Smooth muscle cell (in vitro differentiated cells): ENCODE data around the gene TMEM129. TPM values are rescaled to one million over a fixed set of nuclear protein-coding genes. Genes with fewer than 3 reads are reported as not detected.

ENCODE experiments used
- DNase-seq: peaks from one replicate; lab custom pipeline; 2025; ENCODE audit not compliant: unreplicated experiment; lab: John Stamatoyannopoulos, UW
- H2AFZ ChIP-seq: fragments of 200-600 bp; sonication (generic); 2 replicates; pipeline ENCODE4 v1.6.0; 2016; ENCODE audit warnings: antibody characterized with exemption, low read depth, mild to moderate bottlenecking
- H3F3A ChIP-seq: fragments of 200-600 bp; sonication (generic); 2 replicates; pipeline ENCODE4 v1.6.0; 2017; ENCODE audit warnings: antibody characterized with exemption, low read depth
- H3K27ac ChIP-seq: fragments of 200-600 bp; sonication (generic); 2 replicates; pipeline ENCODE4 v1.5.1; 2016; ENCODE audit warnings: low read depth, mild to moderate bottlenecking
- H3K27me3 ChIP-seq: fragments of 200-600 bp; sonication (generic); 2 replicates; pipeline ENCODE4 v1.6.1; 2016; ENCODE audit warnings: low read depth, mild to moderate bottlenecking
- H3K36me3 ChIP-seq: fragments of 200-600 bp; sonication (generic); 2 replicates; pipeline ENCODE4 v1.5.1; 2016; ENCODE audit warnings: low read depth
- H3K4me1 ChIP-seq: fragments of 200-600 bp; sonication (generic); 2 replicates; pipeline ENCODE4 v1.5.1; 2016; ENCODE audit warnings: low read depth
- H3K4me2 ChIP-seq: fragments of 200-600 bp; sonication (generic); 2 replicates; pipeline ENCODE4 v1.6.0; 2016; ENCODE audit warnings: mild to moderate bottlenecking
- H3K4me3 ChIP-seq: fragments of 200-600 bp; sonication (generic); 2 replicates; pipeline ENCODE4 v1.5.1; 2016; ENCODE audit warnings: mild to moderate bottlenecking
- H3K79me2 ChIP-seq: fragments of 200-600 bp; sonication (generic); 2 replicates; pipeline ENCODE4 v1.6.0; 2016; ENCODE audit warnings: low read depth, mild to moderate bottlenecking
- H3K9ac ChIP-seq: fragments of 200-600 bp; sonication (generic); 2 replicates; pipeline ENCODE4 v1.6.0; 2016; ENCODE audit warnings: low read depth
- H3K9me3 ChIP-seq: fragments of 200-600 bp; sonication (generic); replicated peaks from 2 replicates; pipeline ENCODE4 v1.5.1; 2016; ENCODE audit warnings: low read depth
- H4K20me1 ChIP-seq: fragments of 200-600 bp; sonication (generic); 2 replicates; pipeline ENCODE4 v1.6.0; 2016; ENCODE audit warnings: low read depth
- WGBS: methylation state at CpG from one replicate; pipeline ENCODE4 v1.1.7; 2016; ENCODE audit warnings: low lambda C conversion rate; 5-methylcytosine and 5-hydroxymethylcytosine counted together
- polyA plus RNA-seq: library from polyadenylated mRNA; unstranded; fragments of >200 nt; fragmentation: Nextera tagmentation; extraction: Ambion mirVana; gene quantifications from 2 replicates; pipeline ENCODE4 v1.2.1, GENCODE V29; 2016
- total RNA-seq: library from RNA; depleted of rRNA; stranded (reverse); fragments of >200 nt; gene quantifications from 2 replicates; pipeline ENCODE4 v1.2.3, GENCODE V29; 2014
- TF ChIP-seq, protein P1 (sequence below): fragments of 200-600 bp; sonication (generic); IDR thresholded peaks from 2 replicates; pipeline ENCODE4 v1.5.1; 2017; ENCODE audit warnings: borderline replicate concordance, mild to moderate bottlenecking, antibody characterized with exemption; ENCODE audit not compliant: insufficient read depth, poor library complexity, severe bottlenecking

TMEM129 gene
- total and polyA plus RNA-seq, 2 experiments from 2014 or later: 30.4 to 50.5 TPM

- H3K79me2 ChIP-seq: peaks cover 42% of the 10 kb centered on the region
- no peak for DNase-seq
- under 1% methylated on average over 69 of the region's 85 CpGs for WGBS
Observed at GRCh38 chr4:1711571-1712215, 9.4 kb downstream of the TMEM129 start.

GRCh38 chr4:1711055-1711570 is 10.0 kb downstream of the TMEM129 start:
- peak overlapping the region; percentile 88 for H3K4me3 ChIP-seq
- peaks cover 7% of the 10 kb centered on the region for H3F3A ChIP-seq
- no peak for DNase-seq
- peak overlapping the region; percentile 86 for H3K4me2 ChIP-seq
- 17% methylated on average over 22 of the region's 22 CpGs for WGBS
- H3K36me3 ChIP-seq: no peaks in the 10 kb centered on the region
- H2AFZ ChIP-seq: peak overlapping the region; percentile 1
- peak overlapping the region; percentile 96 for H3K9ac ChIP-seq
- no peaks in the 10 kb centered on the region for H3K27me3 ChIP-seq
- peaks cover 49% of the 10 kb centered on the region for H4K20me1 ChIP-seq
- peaks cover 47% of the 10 kb centered on the region for H3K79me2 ChIP-seq
- no peaks in the 10 kb centered on the region for H3K9me3 ChIP-seq
- H3K27ac ChIP-seq: peak overlapping the region; percentile 97
- peaks cover 17% of the 10 kb centered on the region for H3K4me1 ChIP-seq
- TF ChIP-seq, protein P1, sequence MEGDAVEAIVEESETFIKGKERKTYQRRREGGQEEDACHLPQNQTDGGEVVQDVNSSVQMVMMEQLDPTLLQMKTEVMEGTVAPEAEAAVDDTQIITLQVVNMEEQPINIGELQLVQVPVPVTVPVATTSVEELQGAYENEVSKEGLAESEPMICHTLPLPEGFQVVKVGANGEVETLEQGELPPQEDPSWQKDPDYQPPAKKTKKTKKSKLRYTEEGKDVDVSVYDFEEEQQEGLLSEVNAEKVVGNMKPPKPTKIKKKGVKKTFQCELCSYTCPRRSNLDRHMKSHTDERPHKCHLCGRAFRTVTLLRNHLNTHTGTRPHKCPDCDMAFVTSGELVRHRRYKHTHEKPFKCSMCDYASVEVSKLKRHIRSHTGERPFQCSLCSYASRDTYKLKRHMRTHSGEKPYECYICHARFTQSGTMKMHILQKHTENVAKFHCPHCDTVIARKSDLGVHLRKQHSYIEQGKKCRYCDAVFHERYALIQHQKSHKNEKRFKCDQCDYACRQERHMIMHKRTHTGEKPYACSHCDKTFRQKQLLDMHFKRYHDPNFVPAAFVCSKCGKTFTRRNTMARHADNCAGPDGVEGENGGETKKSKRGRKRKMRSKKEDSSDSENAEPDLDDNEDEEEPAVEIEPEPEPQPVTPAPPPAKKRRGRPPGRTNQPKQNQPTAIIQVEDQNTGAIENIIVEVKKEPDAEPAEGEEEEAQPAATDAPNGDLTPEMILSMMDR: no peak

More at GRCh38 chr4:1711571-1712215, 9.4 kb downstream of the TMEM129 start:
- H3K9me3 ChIP-seq: no peaks in the 10 kb centered on the region
- peak overlapping the region; percentile 88 for H3K4me3 ChIP-seq
- H3K27me3 ChIP-seq: no peaks in the 10 kb centered on the region
- H2AFZ ChIP-seq: peak overlapping the region; percentile 1
- peak overlapping the region; percentile 86 for H3K4me2 ChIP-seq
- peaks cover 43% of the 10 kb centered on the region for H4K20me1 ChIP-seq
- H3K36me3 ChIP-seq: no peaks in the 10 kb centered on the region
- peaks cover 17% of the 10 kb centered on the region for H3K4me1 ChIP-seq
- peak overlapping the region; percentile 97 for H3K27ac ChIP-seq
- peaks cover 7% of the 10 kb centered on the region for H3F3A ChIP-seq
- TF ChIP-seq, protein P1: no peak
- H3K9ac ChIP-seq: peak overlapping the region; percentile 96

GRCh38 chr4:1708581-1708980 is 12.5 kb downstream of the TMEM129 start:
- H3F3A ChIP-seq: peaks cover 7% of the 10 kb centered on the region
- no peak overlapping the region for H3K4me3 ChIP-seq
- H3K27ac ChIP-seq: no peak overlapping the region
- H3K4me2 ChIP-seq: peak overlapping the region; percentile 48
- peaks cover 74% of the 10 kb centered on the region for H4K20me1 ChIP-seq
- 43% methylated on average over 1 of the region's 1 CpG for WGBS
- DNase-seq: no peak
- no peak overlapping the region for H2AFZ ChIP-seq
- H3K9me3 ChIP-seq: no peaks in the 10 kb centered on the region
- TF ChIP-seq, protein P1: no peak
- H3K9ac ChIP-seq: no peak overlapping the region
- H3K79me2 ChIP-seq: peaks cover 71% of the 10 kb centered on the region
- H3K27me3 ChIP-seq: no peaks in the 10 kb centered on the region
- no peaks in the 10 kb centered on the region for H3K36me3 ChIP-seq
- peaks cover 17% of the 10 kb centered on the region for H3K4me1 ChIP-seq
